Hepatocyte (in vitro differentiated cells): ENCODE data around the gene MEF2B. TPM values are rescaled to one million over a fixed set of nuclear protein-coding genes. Genes with fewer than 3 reads are reported as not detected.
"Not testable (repeated sequence)": the region's sequence is repeated elsewhere in the genome, so short reads cannot be mapped to it uniquely, and the experiment has no call there.

Experiments used
- DNase-seq: peaks from one replicate; pipeline ENCODE4 v3.0.0-alpha.2; 2016; ENCODE audit warnings: low spot score
- H2AFZ ChIP-seq: fragments of 200-600 bp; sonication (generic); 2 replicates; pipeline ENCODE4 v1.6.0; 2016; ENCODE audit warnings: antibody characterized with exemption, mild to moderate bottlenecking
- H3K27ac ChIP-seq: fragments of 200-600 bp; sonication (generic); 2 replicates; pipeline ENCODE4 v1.5.1; 2016; ENCODE audit warnings: mild to moderate bottlenecking
- H3K27me3 ChIP-seq: fragments of 200-600 bp; sonication (generic); 2 replicates; pipeline ENCODE4 v1.6.1; 2016
- H3K36me3 ChIP-seq: fragments of 200-600 bp; sonication (generic); replicated peaks from 2 replicates; pipeline ENCODE4 v1.5.1; 2016; ENCODE audit warnings: low read depth; ENCODE audit not compliant: insufficient read depth
- H3K4me1 ChIP-seq: fragments of 200-600 bp; sonication (generic); 2 replicates; pipeline ENCODE4 v1.5.1; 2016; ENCODE audit warnings: mild to moderate bottlenecking, moderate library complexity; ENCODE audit not compliant: insufficient read depth
- H3K4me2 ChIP-seq: fragments of 200-600 bp; sonication (generic); 2 replicates; pipeline ENCODE4 v1.6.0; 2016
- H3K4me3 ChIP-seq: fragments of 200-600 bp; sonication (generic); 2 replicates; pipeline ENCODE4 v1.5.1; 2016; ENCODE audit warnings: mild to moderate bottlenecking
- H3K79me2 ChIP-seq: fragments of 200-600 bp; sonication (generic); 2 replicates; pipeline ENCODE4 v1.6.0; 2017; ENCODE audit warnings: mild to moderate bottlenecking
- H3K9me2 ChIP-seq: fragments of 200-600 bp; sonication (generic); replicated peaks from 2 replicates; pipeline ENCODE4 v1.6.0; 2017; ENCODE audit warnings: mild to moderate bottlenecking; ENCODE audit not compliant: insufficient read depth
- H3K9me3 ChIP-seq: fragments of 200-600 bp; sonication (generic); 2 replicates; pipeline ENCODE4 v1.5.1; 2016; ENCODE audit warnings: low read depth, mild to moderate bottlenecking
- H4K20me1 ChIP-seq: fragments of 200-600 bp; sonication (generic); 2 replicates; pipeline ENCODE4 v1.6.0; 2016; ENCODE audit warnings: mild to moderate bottlenecking; ENCODE audit not compliant: insufficient read depth, poor library complexity, severe bottlenecking
- EZH2 ChIP-seq: fragments of 200-600 bp; sonication (generic); IDR thresholded peaks from 2 replicates; pipeline ENCODE4 v1.6.1; 2016; ENCODE audit warnings: antibody characterized with exemption, mild to moderate bottlenecking, borderline replicate concordance
- EZH2phosphoT487 ChIP-seq: fragments of 200-600 bp; sonication (generic); IDR thresholded peaks from one replicate; pipeline ENCODE4 v1.6.1; 2018; ENCODE audit warnings: antibody characterized with exemption, mild to moderate bottlenecking, low read depth, moderate library complexity; ENCODE audit not compliant: unreplicated experiment, severe bottlenecking
- WGBS: methylation state at CpG from one replicate; pipeline ENCODE4 v1.1.6; 2016; ENCODE audit warnings: low lambda C conversion rate; ENCODE audit errors: missing lambda C conversion rate; 5-methylcytosine and 5-hydroxymethylcytosine counted together
- polyA plus RNA-seq: library from polyadenylated mRNA; unstranded; fragments of >200 nt; fragmentation: Nextera tagmentation; extraction: Ambion mirVana; gene quantifications from 2 replicates; pipeline ENCODE4 v1.2.1, GENCODE V29; 2016
- total RNA-seq: library from RNA; depleted of rRNA; stranded (reverse); fragments of >200 nt; gene quantifications from 2 replicates; pipeline ENCODE4 v1.2.3, GENCODE V29; 2014
- TF ChIP-seq, protein P1 (sequence below): fragments of 200-600 bp; sonication (generic); IDR thresholded peaks from 2 replicates; pipeline ENCODE4 v1.5.1; 2016; ENCODE audit warnings: antibody characterized with exemption, mild to moderate bottlenecking; ENCODE audit not compliant: poor library complexity

MEF2B gene
- total and polyA plus RNA-seq, 2 experiments from 2014 or later = 0.70 to 2.6 TPM

DNA sequence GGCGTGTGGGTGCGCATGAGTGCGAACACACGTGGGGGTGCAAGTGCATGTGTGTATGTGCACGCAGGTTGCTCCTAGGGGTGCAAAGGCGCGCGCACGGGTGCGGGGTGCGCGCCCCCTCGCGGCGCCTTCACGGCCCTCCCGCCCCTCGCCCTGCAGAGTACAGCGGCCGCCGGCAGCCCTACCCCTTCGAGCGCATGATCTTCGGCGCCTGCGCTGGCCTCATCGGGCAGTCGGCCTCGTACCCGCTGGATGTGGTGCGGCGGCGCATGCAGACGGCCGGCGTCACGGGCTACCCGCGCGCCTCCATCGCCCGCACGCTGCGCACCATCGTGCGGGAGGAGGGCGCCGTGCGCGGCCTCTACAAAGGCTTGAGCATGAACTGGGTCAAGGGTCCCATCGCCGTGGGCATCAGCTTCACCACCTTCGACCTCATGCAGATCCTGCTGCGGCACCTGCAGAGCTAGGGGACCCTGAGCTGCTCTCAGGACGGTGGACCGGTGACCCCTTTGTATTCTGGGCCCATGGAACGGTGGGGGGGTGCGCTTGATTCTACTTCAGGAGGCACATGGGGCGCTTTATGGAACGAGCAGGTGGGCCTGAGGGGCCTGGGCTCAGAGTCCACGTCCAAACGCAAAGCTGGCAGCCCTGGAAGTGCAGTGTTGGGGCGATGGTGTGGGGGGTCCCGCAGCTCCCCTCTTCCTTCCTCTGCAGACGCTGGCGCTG is 59.5 kb downstream of the MEF2B start:
- Histone ChIP-seq H3K9me2 (no peaks in the 10 kb centered on the region), H4K20me1 (no peaks in the 10 kb centered on the region), H3K9me3 (no peaks in the 10 kb centered on the region), H3K27me3 (no peaks in the 10 kb centered on the region), H3K79me2 (no peaks in the 10 kb centered on the region), H3K4me2 (peak overlapping the region; percentile 56), H2AFZ (no peak overlapping the region), H3K27ac (no peak overlapping the region), H3K36me3 (no peaks in the 10 kb centered on the region), H3K4me1 (no peaks in the 10 kb centered on the region), H3K4me3 (no peak overlapping the region)
- no peak for DNase-seq
- 52% methylated on average over 53 of the region's 66 CpGs for WGBS
- no peak for TF ChIP-seq EZH2
- TF ChIP-seq EZH2phosphoT487 = no peak
- TF ChIP-seq, protein P1, sequence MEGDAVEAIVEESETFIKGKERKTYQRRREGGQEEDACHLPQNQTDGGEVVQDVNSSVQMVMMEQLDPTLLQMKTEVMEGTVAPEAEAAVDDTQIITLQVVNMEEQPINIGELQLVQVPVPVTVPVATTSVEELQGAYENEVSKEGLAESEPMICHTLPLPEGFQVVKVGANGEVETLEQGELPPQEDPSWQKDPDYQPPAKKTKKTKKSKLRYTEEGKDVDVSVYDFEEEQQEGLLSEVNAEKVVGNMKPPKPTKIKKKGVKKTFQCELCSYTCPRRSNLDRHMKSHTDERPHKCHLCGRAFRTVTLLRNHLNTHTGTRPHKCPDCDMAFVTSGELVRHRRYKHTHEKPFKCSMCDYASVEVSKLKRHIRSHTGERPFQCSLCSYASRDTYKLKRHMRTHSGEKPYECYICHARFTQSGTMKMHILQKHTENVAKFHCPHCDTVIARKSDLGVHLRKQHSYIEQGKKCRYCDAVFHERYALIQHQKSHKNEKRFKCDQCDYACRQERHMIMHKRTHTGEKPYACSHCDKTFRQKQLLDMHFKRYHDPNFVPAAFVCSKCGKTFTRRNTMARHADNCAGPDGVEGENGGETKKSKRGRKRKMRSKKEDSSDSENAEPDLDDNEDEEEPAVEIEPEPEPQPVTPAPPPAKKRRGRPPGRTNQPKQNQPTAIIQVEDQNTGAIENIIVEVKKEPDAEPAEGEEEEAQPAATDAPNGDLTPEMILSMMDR = peak; percentile 29

DNA sequence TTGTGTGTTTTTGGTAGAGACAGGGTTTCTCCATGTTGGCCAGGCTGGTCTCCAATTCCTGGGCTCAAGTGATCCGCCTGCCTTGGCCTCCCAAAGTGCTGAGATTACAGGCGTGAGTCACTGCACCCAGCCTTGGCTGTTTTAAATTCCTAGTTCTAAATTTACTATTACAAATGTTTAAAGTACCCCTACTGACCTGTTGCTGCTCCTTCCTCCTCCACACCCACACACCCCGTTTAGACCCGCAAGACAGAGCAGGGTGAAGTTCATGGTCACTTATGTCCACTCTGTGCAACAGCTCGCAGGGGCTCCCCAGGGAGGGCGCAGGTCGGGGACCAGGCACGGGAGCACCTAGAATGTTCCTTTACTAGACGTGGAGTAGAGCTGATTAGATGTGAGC is 60.5 kb downstream of the MEF2B start:
- Histone ChIP-seq H3K27me3 (no peaks in the 10 kb centered on the region), H3K9me2 (no peaks in the 10 kb centered on the region), H4K20me1 (no peaks in the 10 kb centered on the region), H3K4me1 (peaks cover 6% of the 10 kb centered on the region), H3K36me3 (no peaks in the 10 kb centered on the region), H3K9me3 (no peaks in the 10 kb centered on the region), H2AFZ (no peak overlapping the region), H3K4me2 (no peak overlapping the region), H3K4me3 (no peak overlapping the region), H3K79me2 (no peaks in the 10 kb centered on the region), H3K27ac (no peak overlapping the region)
- 72% methylated on average over 9 of the region's 9 CpGs for WGBS
- no peak for DNase-seq
- TF ChIP-seq, protein P1 = no peak
- TF ChIP-seq EZH2 (no peak), EZH2phosphoT487 (no peak)

DNA sequence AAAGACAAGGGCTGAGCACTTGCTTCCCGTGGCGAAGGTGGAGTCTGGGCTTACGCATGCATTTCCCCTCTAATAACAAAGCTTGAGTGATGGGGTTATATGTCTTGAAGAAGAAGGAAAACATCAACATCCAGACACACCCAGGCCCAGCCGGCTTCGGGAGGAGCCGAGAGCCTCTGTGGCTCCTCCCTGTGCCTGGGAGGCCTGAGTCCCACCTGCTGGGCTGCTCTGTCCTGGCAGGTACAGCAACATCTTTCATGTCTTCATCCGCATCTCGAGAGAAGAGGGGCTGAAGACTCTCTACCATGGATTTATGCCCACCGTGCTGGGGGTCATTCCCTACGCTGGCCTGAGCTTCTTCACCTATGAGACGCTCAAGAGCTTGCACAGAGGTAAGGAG is 62.4 kb downstream of the MEF2B start:
- DNase-seq = no peak
- no peak overlapping the region for H3K4me2 ChIP-seq
- TF ChIP-seq EZH2phosphoT487 (no peak), EZH2 (no peak)
- TF ChIP-seq, protein P1 = no peak
- no peaks in the 10 kb centered on the region for H3K36me3 ChIP-seq
- H3K9me3 ChIP-seq = no peaks in the 10 kb centered on the region
- H4K20me1 ChIP-seq = no peaks in the 10 kb centered on the region
- H3K9me2 ChIP-seq = no peaks in the 10 kb centered on the region
- no peaks in the 10 kb centered on the region for H3K79me2 ChIP-seq
- H3K27ac ChIP-seq = no peak overlapping the region
- no peak overlapping the region for H3K4me3 ChIP-seq
- H3K27me3 ChIP-seq = no peaks in the 10 kb centered on the region
- H3K4me1 ChIP-seq = peaks cover 6% of the 10 kb centered on the region
- H2AFZ ChIP-seq = no peak overlapping the region
- WGBS = 87% methylated on average over 11 of the region's 11 CpGs

DNA sequence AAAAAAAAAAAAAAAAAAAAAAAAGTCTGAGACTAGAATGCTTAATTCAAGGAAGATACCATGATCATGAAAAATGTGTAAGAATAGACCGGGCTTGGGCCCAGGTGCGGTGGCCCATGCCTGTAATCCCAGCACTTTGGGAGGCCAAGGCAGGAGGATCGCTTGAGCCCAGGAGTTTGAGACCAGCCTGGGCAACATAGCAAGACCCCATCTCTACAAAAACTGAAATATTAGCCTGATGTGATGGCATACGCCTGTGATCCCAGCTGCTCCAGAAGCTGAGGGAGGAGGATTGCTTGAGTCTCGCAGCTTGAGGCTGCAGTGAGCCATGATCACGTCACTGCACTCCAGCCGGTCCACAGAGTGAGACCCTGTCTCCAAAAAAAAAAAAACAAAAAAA is 63.1 kb downstream of the MEF2B start:
- not testable (repeated sequence) for H4K20me1 ChIP-seq, H3K4me2 ChIP-seq, H3K36me3 ChIP-seq, H3K27me3 ChIP-seq, DNase-seq, H3K4me3 ChIP-seq, H2AFZ ChIP-seq, H3K9me3 ChIP-seq, H3K79me2 ChIP-seq, H3K27ac ChIP-seq, H3K4me1 ChIP-seq, H3K9me2 ChIP-seq
- 96% methylated on average over 7 of the region's 7 CpGs for WGBS
